Measurements from ENCODE around the gene SHISA8.

DNA sequence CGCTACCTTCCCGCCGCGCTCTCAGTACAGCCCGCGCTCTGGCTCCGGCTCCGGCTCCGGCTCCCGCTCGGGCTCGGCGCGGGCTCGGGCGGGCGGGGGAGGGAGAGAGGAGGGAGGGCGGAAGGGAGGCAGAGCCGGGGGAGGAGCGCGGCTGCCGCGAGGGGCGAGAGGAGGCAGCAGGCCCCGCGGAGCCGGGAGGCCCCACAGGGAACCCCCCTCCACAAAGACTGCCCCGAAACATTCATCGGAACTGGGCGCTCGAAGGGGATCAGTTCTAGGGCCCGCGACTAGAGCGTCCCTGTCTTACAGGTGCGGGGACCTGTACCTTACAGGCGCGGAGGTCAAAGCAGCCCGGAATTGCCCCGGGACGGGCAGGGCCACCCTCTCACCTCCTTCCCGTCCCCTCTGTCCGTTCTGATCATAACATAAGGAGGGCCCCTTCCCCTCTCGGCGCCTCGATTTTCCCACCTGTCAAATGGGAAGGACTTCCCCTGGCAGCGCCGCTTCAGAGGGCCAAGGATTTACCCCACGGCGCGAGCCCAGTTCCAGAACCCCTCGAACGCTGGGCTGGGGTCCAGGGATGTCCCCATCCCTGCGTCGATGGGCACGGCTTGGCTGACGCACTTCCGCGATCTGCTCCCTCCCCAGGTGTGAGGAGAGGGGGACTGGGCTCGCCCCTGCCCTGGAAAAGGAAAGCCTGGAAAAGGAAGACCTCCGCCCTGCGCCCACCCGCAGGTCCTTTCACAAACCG is at the start of gene SHISA8:
- TF ChIP-seq POLR2AphosphoS5 (IDR thresholded peaks at IDR 0.05; ENCODE audit: low read depth, low read length) (no peak), SIN3A (IDR thresholded peaks at IDR 0.05; ENCODE audit: borderline replicate concordance, insufficient read depth, low read length) (no peak)

All from PFSK-1 (cell line).